Upper lobe of right lung (tissue), 1 donor: Measurements from ENCODE around the gene ANKH. TPM values are rescaled to one million over a fixed set of nuclear protein-coding genes. Genes with fewer than 3 reads are reported as not detected.

Experiments
- ATAC-seq: fragments of 200-7000 bp; cut with Tn5 transposase; one replicate; pipeline ENCODE4 v1.9.1; 2020; ENCODE audit warnings: mild to moderate bottlenecking, moderate library complexity
- DNase-seq: peaks from one replicate; pipeline ENCODE4 v3.0.0-alpha.2; 2020
- H3K27ac ChIP-seq: fragments of 200-600 bp; one replicate; pipeline ENCODE4 v1.8.0; 2022
- H3K27me3 ChIP-seq: fragments of 200-600 bp; one replicate; pipeline ENCODE4 v1.8.0; 2022; ENCODE audit warnings: mild to moderate bottlenecking
- H3K36me3 ChIP-seq: fragments of 200-600 bp; one replicate; pipeline ENCODE4 v1.8.0; 2022
- H3K4me1 ChIP-seq: fragments of 200-600 bp; one replicate; pipeline ENCODE4 v1.8.0; 2022
- H3K4me3 ChIP-seq: fragments of 200-600 bp; one replicate; pipeline ENCODE4 v1.8.0; 2022; ENCODE audit warnings: mild to moderate bottlenecking
- H3K9me3 ChIP-seq: fragments of 200-600 bp; one replicate; pipeline ENCODE4 v1.8.0; 2022
- CTCF ChIP-seq: fragments of 200-600 bp; IDR thresholded peaks from one replicate; pipeline ENCODE4 v1.8.0; 2022; ENCODE audit warnings: antibody characterized with exemption
- intact Hi-C: fragments of 100-400 bp; cut with DNase I; formaldehyde crosslinking; loops from one replicate; pipeline ENCODE4 v1.11.0; 2022
- total RNA-seq: library from RNA; stranded (reverse); fragmentation: NEBNext Ultra II Directional; extraction: Animal tissue kit (Norgen Biotek cat#: 25700); gene quantifications from one replicate; pipeline ENCODE4 v1.2.1, GENCODE V29; 2021
- donor health status: DM: no; HTN: yes; CAD: no; lungs with severe emphysema.

The ANKH gene
- total RNA-seq, 1 donor from 2014 or later = 67.2 TPM

GRCh38 chr5:14793851-14794250, 77.7 kb downstream of the ANKH start:
- Histone ChIP-seq H3K4me3 (no peak overlapping the region), H3K36me3 (no peaks in the 10 kb centered on the region), H3K27ac (no peak overlapping the region), H3K4me1 (no peaks in the 10 kb centered on the region), H3K9me3 (no peaks in the 10 kb centered on the region), H3K27me3 (no peaks in the 10 kb centered on the region)
- intact Hi-C loops = no loop called here
- no peak for DNase-seq
- no peak for TF ChIP-seq CTCF
- no peak for ATAC-seq

GRCh38 chr5:14790911-14791310, 80.7 kb downstream of the ANKH start:
- DNase-seq = no peak
- TF ChIP-seq CTCF = no peak
- Histone ChIP-seq H3K4me3 (no peak overlapping the region), H3K36me3 (no peaks in the 10 kb centered on the region), H3K27ac (no peak overlapping the region), H3K27me3 (no peaks in the 10 kb centered on the region), H3K4me1 (no peaks in the 10 kb centered on the region), H3K9me3 (no peaks in the 10 kb centered on the region)
- no peak for ATAC-seq
- intact Hi-C loops = no loop called here

- ATAC-seq = no peak
- intact Hi-C loops = no loop called here
Measured at GRCh38 chr5:14790220-14790619, 81.4 kb downstream of the ANKH start.

GRCh38 chr5:14787801-14788579, 83.6 kb downstream of the ANKH start:
- no peak overlapping the region for H3K27ac ChIP-seq
- no peaks in the 10 kb centered on the region for H3K36me3 ChIP-seq
- no peaks in the 10 kb centered on the region for H3K4me1 ChIP-seq
- H3K27me3 ChIP-seq = no peaks in the 10 kb centered on the region
- TF ChIP-seq CTCF = no peak
- ATAC-seq (no peak), DNase-seq (no peak)
- H3K9me3 ChIP-seq = no peaks in the 10 kb centered on the region
- H3K4me3 ChIP-seq = no peak overlapping the region
- intact Hi-C loops = no loop called here

More at GRCh38 chr5:14790220-14790619, 81.4 kb downstream of the ANKH start:
- DNase-seq = no peak
- no peak for TF ChIP-seq CTCF
- Histone ChIP-seq H3K27ac (no peak overlapping the region), H3K36me3 (no peaks in the 10 kb centered on the region), H3K9me3 (no peaks in the 10 kb centered on the region), H3K27me3 (no peaks in the 10 kb centered on the region), H3K4me3 (no peak overlapping the region), H3K4me1 (no peaks in the 10 kb centered on the region)

GRCh38 chr5:14783691-14784090, 87.9 kb downstream of the ANKH start:
- no peak for ATAC-seq

More at GRCh38 chr5:14783691-14784090, 87.9 kb downstream of the ANKH start:
- no peaks in the 10 kb centered on the region for H3K4me1 ChIP-seq
- no peak for DNase-seq
- H3K36me3 ChIP-seq = no peaks in the 10 kb centered on the region
- no peak for TF ChIP-seq CTCF
- intact Hi-C loops = no loop called here
- H3K27me3 ChIP-seq = no peaks in the 10 kb centered on the region
- no peak overlapping the region for H3K4me3 ChIP-seq
- H3K27ac ChIP-seq = no peak overlapping the region
- no peaks in the 10 kb centered on the region for H3K9me3 ChIP-seq
